Transverse colon (tissue), 4 donors: ENCODE measurements around the gene RASAL2. TPM values are rescaled to one million over a fixed set of nuclear protein-coding genes. Genes with fewer than 3 reads are reported as not detected.

Experiments used
- DNase-seq: peaks from one replicate; pipeline ENCODE4 v3.0.0-alpha.2; 2019
- H3K27ac ChIP-seq, 4 donors: fragments of 200-600 bp; sonication (generic); 2 replicates each; pipeline ENCODE4 v1.5.1; 2016 to 2018; ENCODE audit warnings: inconsistent platforms in 4 of 4
- H3K27me3 ChIP-seq: fragments of 200-600 bp; sonication (generic); 2 replicates; pipeline ENCODE4 v1.5.1; 2017; ENCODE audit warnings: inconsistent platforms
- H3K36me3 ChIP-seq, 4 donors: fragments of 200-600 bp; sonication (generic); 2 replicates each; pipeline ENCODE4 v1.5.1; 2017 to 2019; ENCODE audit warnings: inconsistent platforms in 4 of 4
- H3K4me1 ChIP-seq, 4 donors: fragments of 200-600 bp; sonication (generic); 2 replicates each; pipeline ENCODE4 v1.5.1; 2017 to 2020; ENCODE audit warnings: inconsistent platforms in 4 of 4
- H3K4me3 ChIP-seq, 4 donors: fragments of 200-600 bp; sonication (generic); 1 replicate in 1 of 4; 2 replicates in 3 of 4; pipeline versions ENCODE4 v1.5.1 to v1.6.1; 2017 to 2019; ENCODE audit warnings: inconsistent platforms in 4 of 4
- H3K9me3 ChIP-seq, 2 donors: fragments of 200-600 bp; sonication (generic); 2 replicates each; pipeline ENCODE4 v1.5.1; 2017 to 2019; ENCODE audit warnings: inconsistent platforms in 2 of 2
- CTCF ChIP-seq, 5 experiments: fragments of 200-600 bp in 3 of 5; fragments of 450-650 bp in 2 of 5; sonication (generic) in 3 of 5; IDR thresholded peaks; 1 replicate in 2 of 5; 2 replicates in 3 of 5; pipeline ENCODE4 v1.5.1; 2016 to 2017; ENCODE audit warnings: antibody characterized with exemption in 5 of 5, inconsistent platforms in 3 of 5, mild to moderate bottlenecking in 2 of 5, moderate library complexity in 1 of 5
- EP300 ChIP-seq: sonication (generic); formaldehyde crosslinking; IDR thresholded peaks from one replicate; pipeline ENCODE4 v1.6.1; 2017; ENCODE audit warnings: antibody characterized with exemption, low read depth
- POLR2A ChIP-seq: fragments of 450-650 bp; IDR thresholded peaks from one replicate; pipeline ENCODE4 v1.6.1; 2016; ENCODE audit warnings: antibody characterized with exemption, mild to moderate bottlenecking, moderate library complexity
- POLR2AphosphoS5 ChIP-seq, 3 donors: sonication (generic); formaldehyde crosslinking; IDR thresholded peaks; one replicate each; pipeline ENCODE4 v1.6.1; 2016; ENCODE audit warnings: antibody characterized with exemption in 3 of 3
- WGBS, 2 donors: methylation state at CpG; one replicate each; pipeline ENCODE4 v1.1.5; 2018; ENCODE audit warnings: low coverage in 1 of 2; 5-methylcytosine and 5-hydroxymethylcytosine counted together
- in situ Hi-C, 4 donors: fragments of 200-750 bp; cut with MboI; loops; one replicate each; pipeline versions ENCODE4 v1.15.0 to v1.15.1; 2017; ENCODE audit warnings: low sequenced_read_pairs in 3 of 4, low pct_ligation_motif_present in 1 of 4, low pct_unique_long_range_greater_than_20kb in 1 of 4
- intact Hi-C: fragments of 100-400 bp; cut with DNase I; formaldehyde crosslinking; loops from one replicate; pipeline ENCODE4 v1.15.1; 2023; ENCODE audit warnings: low total_unique reads
- total RNA-seq, 4 donors: library from RNA; depleted of rRNA; stranded (reverse); fragments of >200 nt; gene quantifications; one replicate each; pipeline ENCODE4 v1.1.0, GENCODE V29; 2016

The RASAL2 gene
- total RNA-seq, 4 donors from 2014 or later = 13.1 to 26.1 (median 19.8) TPM

GRCh38 chr1:178396789-178397188, 302.9 kb downstream of the RASAL2 start:
- in situ Hi-C loops (no loop called here), intact Hi-C loops (no loop called here)
- Histone ChIP-seq H3K27me3 (no peaks in the 10 kb centered on the region), H3K4me1 (peaks cover 0 to 3% (median 1%) of the 10 kb centered on the region in 4 donors), H3K27ac (no peak overlapping the region), H3K4me3 (no peak overlapping the region), H3K36me3 (no peaks in the 10 kb centered on the region), H3K9me3 (no peaks in the 10 kb centered on the region)
- TF ChIP-seq POLR2AphosphoS5 (IDR thresholded peaks at IDR 0.05) (no peak), EP300 (no peak), CTCF (IDR thresholded peaks at IDR 0.05) (no peak), POLR2A (no peak)
- no peak for DNase-seq

GRCh38 chr1:178397678-178398077, 303.8 kb downstream of the RASAL2 start:
- Histone ChIP-seq H3K9me3 (no peaks in the 10 kb centered on the region), H3K27me3 (no peaks in the 10 kb centered on the region), H3K27ac (no peak overlapping the region), H3K4me1 (peaks cover 0 to 3% (median 1%) of the 10 kb centered on the region in 4 donors), H3K36me3 (no peaks in the 10 kb centered on the region), H3K4me3 (no peak overlapping the region)
- WGBS, 2 donors = 84 to 100% methylated on average over 2 of the region's 2 CpGs
- in situ Hi-C loops (no loop called here), intact Hi-C loops (no loop called here)
- no peak for TF ChIP-seq CTCF (IDR thresholded peaks at IDR 0.05)
- no peak for TF ChIP-seq POLR2A
- TF ChIP-seq EP300 = no peak
- TF ChIP-seq POLR2AphosphoS5 (IDR thresholded peaks at IDR 0.05) = no peak
- no peak for DNase-seq

- Histone ChIP-seq H3K9me3 (no peaks in the 10 kb centered on the region), H3K4me3 (no peak overlapping the region), H3K27me3 (no peaks in the 10 kb centered on the region), H3K4me1 (peaks cover 0 to 3% (median 1%) of the 10 kb centered on the region in 4 donors), H3K36me3 (no peaks in the 10 kb centered on the region), H3K27ac (no peak overlapping the region)
- 96 to 100% methylated on average over 1 to 4 of the region's 4 CpGs for WGBS, 2 donors
- TF ChIP-seq POLR2A = no peak
- no peak for TF ChIP-seq CTCF (IDR thresholded peaks at IDR 0.05)
- TF ChIP-seq POLR2AphosphoS5 (IDR thresholded peaks at IDR 0.05) = no peak
- TF ChIP-seq EP300 = no peak
- in situ Hi-C loops (no loop called here), intact Hi-C loops (no loop called here)
- DNase-seq = no peak
Measured at GRCh38 chr1:178399177-178399728, 305.3 kb downstream of the RASAL2 start.

GRCh38 chr1:178405137-178405536, 311.2 kb downstream of the RASAL2 start:
- no peak for DNase-seq
- WGBS, 2 donors = 67 to 80% methylated on average over 1 of the region's 1 CpG
- intact Hi-C loops = no loop called here

More at GRCh38 chr1:178405137-178405536, 311.2 kb downstream of the RASAL2 start:
- TF ChIP-seq POLR2A (no peak), CTCF (IDR thresholded peaks at IDR 0.05) (no peak)
- Histone ChIP-seq H3K36me3 (no peaks in the 10 kb centered on the region), H3K27me3 (no peaks in the 10 kb centered on the region), H3K27ac (no peak overlapping the region), H3K9me3 (no peaks in the 10 kb centered on the region), H3K4me3 (no peak overlapping the region), H3K4me1 (no peaks in the 10 kb centered on the region)
- in situ Hi-C loops = no loop called here
